Measurements from ENCODE around the gene AFP.

- no peak for TF ChIP-seq CTCF (conservative IDR thresholded peaks at IDR 0.05; ENCODE audit: low read length)
- no peak for TF ChIP-seq EZH2phosphoT487 (IDR thresholded peaks at IDR 0.05; ENCODE audit: borderline replicate concordance, low read depth, low read length)
Observed at GRCh38 chr4:73388887-73389286, 47.1 kb upstream of the AFP start.

All from OCI-LY7 (cell line).